ENCODE data around the gene FBXO34.

DNA sequence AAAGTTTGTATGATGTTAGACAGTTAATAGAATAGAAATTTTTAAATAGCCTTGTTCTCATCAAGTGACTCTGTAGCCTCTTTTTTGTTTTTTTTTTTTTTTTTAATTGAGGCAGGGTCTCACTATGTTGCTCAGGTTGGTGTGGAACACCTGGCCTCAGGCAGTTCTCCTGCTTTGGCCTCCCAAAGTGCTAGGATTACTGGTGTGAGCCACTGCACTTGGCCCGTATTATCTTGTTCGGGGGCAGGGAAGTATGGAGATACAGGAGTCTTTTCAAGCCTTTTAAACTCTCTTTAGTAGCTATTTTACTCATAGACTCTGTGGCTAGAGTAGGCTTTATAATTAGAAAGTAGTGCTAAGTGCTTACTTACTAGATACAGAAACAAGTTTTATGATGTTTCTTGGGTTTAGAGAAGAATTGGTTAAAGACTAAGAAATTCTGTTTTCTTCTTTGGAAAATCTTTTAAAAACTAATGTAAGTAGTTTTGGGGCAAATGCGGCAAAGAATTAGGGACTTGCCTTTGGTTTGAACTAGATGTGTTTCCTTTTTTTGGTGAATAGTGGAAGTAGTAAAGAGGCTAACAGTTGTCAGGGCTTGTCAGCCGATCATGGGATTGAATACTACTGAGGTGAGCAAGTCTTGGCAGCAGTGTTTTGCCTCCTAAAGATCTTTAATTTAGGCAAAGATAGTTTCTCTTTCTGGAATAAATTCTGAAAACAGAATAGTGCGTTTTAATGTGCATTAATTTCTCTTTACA, 31.3 kb downstream of the FBXO34 start:
- no peak for TF ChIP-seq POLR2A (IDR thresholded peaks at IDR 0.05; ENCODE audit: low read length)
- no peak for TF ChIP-seq GATA1 (IDR thresholded peaks at IDR 0.05; ENCODE audit: low read depth, low read length)

Measured in erythroblast (primary cell).